ES-I3 (cell line): ENCODE measurements around the gene DOK6.
"Not testable (repeated sequence)": the region's sequence is repeated elsewhere in the genome, so short reads cannot be mapped to it uniquely, and the experiment has no call there.

Source experiments
- H3K36me3 ChIP-seq: 2 replicates; pipeline ENCODE4 v1.6.1; 2013; ENCODE audit warnings: mild to moderate bottlenecking, low read length, control low read depth, moderate library complexity; ENCODE audit not compliant: insufficient read depth
- H3K4me1 ChIP-seq: 2 replicates; pipeline ENCODE4 v1.6.1; 2013; ENCODE audit warnings: mild to moderate bottlenecking, control low read depth, low read length; ENCODE audit not compliant: insufficient read depth
- H3K9ac ChIP-seq: 2 replicates; pipeline ENCODE4 v1.6.1; 2013; ENCODE audit warnings: low read depth, mild to moderate bottlenecking, low read length, moderate library complexity
- H3K9me3 ChIP-seq: 2 replicates; pipeline ENCODE4 v1.6.1; 2013; ENCODE audit warnings: mild to moderate bottlenecking, low read length, moderate library complexity; ENCODE audit not compliant: control insufficient read depth, insufficient read depth

DOK6 gene

DNA sequence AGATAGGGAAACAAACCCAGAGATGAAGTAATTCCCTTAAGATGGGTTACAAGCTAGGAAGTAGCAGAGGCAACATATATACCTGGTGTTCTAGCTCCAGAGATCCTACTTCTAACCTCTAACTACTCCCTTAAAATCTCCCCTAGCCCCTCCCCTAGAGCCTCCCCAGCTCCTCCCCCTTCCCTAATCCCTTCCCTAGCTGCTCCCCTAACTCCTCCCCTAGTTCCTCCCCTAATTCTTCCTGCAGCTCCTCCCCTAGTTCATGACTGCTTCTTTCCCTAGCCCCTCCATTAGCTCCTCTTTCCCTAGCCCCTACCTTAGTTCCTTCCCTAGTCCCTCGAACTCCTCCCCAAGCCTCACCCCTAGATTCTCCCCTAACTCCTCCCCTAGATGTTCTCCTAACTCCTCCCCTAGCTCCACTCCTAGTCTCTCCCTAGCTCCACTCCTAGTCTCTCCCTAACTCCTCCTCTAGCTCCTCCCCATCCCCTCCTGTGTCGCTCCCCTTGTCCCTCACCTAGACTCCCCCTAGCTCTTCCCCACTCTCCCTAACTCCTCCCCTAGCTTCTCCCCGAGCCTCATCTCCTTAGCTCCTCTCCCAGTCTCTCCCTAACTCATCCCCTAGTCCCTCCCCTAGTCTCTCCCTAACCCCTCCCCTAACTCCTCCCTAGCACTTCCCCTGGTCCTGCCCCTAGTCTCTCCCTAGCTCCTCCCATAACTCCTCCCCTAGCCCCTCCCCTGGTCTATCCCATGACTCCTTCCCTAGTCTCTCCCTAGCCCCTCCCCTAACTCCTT is 438.1 kb downstream of the DOK6 start:
- Histone ChIP-seq H3K9ac (no peak overlapping the region), H3K4me1 (no peaks in the 10 kb centered on the region; the same call in 1 of the 2 replicates), H3K36me3 (no peaks in the 10 kb centered on the region; the same call in 1 of the 2 replicates), H3K9me3 (no peaks in the 10 kb centered on the region)

- Histone ChIP-seq H3K9me3 (no peaks in the 10 kb centered on the region), H3K9ac (peak overlapping the region; percentile 44; the same call in 1 of the 2 replicates), H3K36me3 (no peaks in the 10 kb centered on the region; the same call in 1 of the 2 replicates), H3K4me1 (no peaks in the 10 kb centered on the region; the same call in 1 of the 2 replicates)
Measured at GRCh38 chr18:69839497-69839896, 438.8 kb downstream of the DOK6 start.

GRCh38 chr18:69840001-69840400 is 439.3 kb downstream of the DOK6 start:
- Histone ChIP-seq H3K9ac (peak overlapping the region; percentile 44; the same call in 1 of the 2 replicates), H3K9me3 (no peaks in the 10 kb centered on the region), H3K4me1 (no peaks in the 10 kb centered on the region; the same call in 1 of the 2 replicates), H3K36me3 (no peaks in the 10 kb centered on the region; the same call in 1 of the 2 replicates)

GRCh38 chr18:69840445-69840844 is 439.8 kb downstream of the DOK6 start:
- Histone ChIP-seq H3K9ac (no peak overlapping the region), H3K36me3 (no peaks in the 10 kb centered on the region; the same call in 1 of the 2 replicates), H3K9me3 (no peaks in the 10 kb centered on the region), H3K4me1 (no peaks in the 10 kb centered on the region; the same call in 1 of the 2 replicates)

- Histone ChIP-seq H3K4me1 (no peaks in the 10 kb centered on the region; the same call in 1 of the 2 replicates), H3K36me3 (no peaks in the 10 kb centered on the region; the same call in 1 of the 2 replicates), H3K9me3 (no peaks in the 10 kb centered on the region), H3K9ac (no peak overlapping the region)
Measured at GRCh38 chr18:69841117-69841516, 440.4 kb downstream of the DOK6 start.

DNA sequence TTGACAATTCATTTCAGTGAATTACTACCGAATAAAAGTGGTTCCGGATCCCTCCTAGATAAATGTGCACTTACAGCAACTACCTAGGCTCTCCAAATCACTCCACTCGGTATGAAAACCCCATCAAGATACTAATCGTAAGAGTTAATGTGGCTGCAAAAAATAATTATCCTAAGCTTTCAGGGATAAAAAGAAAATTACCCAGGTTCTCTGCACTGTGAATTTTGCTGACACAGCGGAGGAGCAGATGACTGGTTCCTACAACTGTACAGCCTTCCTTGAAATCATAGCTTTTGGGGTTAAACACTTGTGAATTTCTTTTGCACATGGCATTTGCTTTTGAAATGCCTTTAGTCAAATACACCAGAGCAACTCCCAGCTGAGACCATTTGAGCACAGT is 442.3 kb downstream of the DOK6 start:
- H3K36me3 ChIP-seq: no peaks in the 10 kb centered on the region; the same call in 1 of the 2 replicates
- no peak overlapping the region for H3K9ac ChIP-seq
- no peaks in the 10 kb centered on the region; the same call in 1 of the 2 replicates for H3K4me1 ChIP-seq
- H3K9me3 ChIP-seq: no peaks in the 10 kb centered on the region

GRCh38 chr18:69844656-69845055 is 444.0 kb downstream of the DOK6 start:
- no peak overlapping the region for H3K9ac ChIP-seq
- H3K4me1 ChIP-seq: no peaks in the 10 kb centered on the region; the same call in 1 of the 2 replicates
- no peaks in the 10 kb centered on the region; the same call in 1 of the 2 replicates for H3K36me3 ChIP-seq
- no peaks in the 10 kb centered on the region for H3K9me3 ChIP-seq

DNA sequence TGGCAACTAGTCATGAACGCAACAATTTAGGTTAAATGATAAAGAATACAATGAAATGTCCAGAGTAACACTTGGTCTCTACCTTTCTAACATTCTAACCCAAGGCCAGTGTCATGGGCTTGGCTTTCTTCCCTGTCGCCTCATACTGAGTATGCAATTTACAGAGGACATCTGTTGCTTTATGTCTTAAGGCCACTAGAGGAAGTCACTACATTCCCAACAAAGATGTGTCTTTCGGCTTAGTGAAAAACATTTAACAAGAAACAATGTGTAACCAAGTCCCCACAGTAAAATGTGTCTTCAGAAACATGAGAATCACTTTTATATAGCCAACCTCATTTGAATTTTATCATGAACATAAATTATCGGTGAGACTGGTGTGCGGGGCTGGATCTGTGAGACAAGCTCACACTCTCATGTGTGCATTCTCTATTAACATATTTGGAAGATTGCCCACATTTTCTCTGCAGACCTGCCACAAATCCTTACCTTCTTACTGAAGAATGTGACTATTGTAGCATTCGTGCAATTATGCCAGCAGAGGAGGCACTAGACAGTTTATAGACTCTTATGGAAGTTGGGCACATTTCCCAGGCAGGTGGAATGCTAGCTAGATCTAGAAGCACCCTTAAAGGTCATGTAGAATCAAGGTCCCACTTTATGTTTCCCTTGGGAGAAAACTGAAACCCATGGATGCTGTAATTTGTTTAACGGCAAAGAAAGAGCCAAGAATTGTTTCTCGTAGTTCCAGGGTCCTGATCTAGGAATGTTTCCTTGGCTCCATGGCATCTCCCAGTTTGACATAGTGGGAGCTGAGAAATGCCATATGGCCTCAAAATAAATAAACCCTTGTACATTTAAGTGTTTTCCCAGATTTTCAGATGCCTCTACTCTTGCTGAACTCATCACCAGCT is 445.2 kb downstream of the DOK6 start:
- Histone ChIP-seq H3K9ac (no peak overlapping the region), H3K9me3 (no peaks in the 10 kb centered on the region), H3K4me1 (no peaks in the 10 kb centered on the region), H3K36me3 (no peaks in the 10 kb centered on the region; the same call in 1 of the 2 replicates)

DNA sequence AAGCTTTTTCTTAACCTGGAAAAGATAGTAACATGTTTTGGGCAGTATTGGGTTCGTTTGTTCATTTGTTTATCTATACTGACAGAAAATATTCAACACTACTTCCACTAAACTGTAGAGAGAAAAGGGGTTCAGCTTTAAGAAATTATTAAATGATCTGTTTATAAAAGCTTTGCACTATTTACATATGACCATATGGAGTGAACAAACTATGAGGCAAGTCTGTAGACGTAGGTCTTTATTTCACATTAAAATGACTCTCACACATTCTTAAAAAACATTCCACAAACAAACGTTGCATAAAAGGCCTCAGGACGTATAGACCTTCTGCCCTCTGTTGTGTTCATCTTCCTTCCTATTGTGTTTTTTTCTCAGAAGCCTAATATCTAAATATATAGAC is 452.4 kb downstream of the DOK6 start:
- Histone ChIP-seq H3K9me3 (no peaks in the 10 kb centered on the region), H3K9ac (no peak overlapping the region), H3K36me3 (no peaks in the 10 kb centered on the region), H3K4me1 (no peaks in the 10 kb centered on the region)

- Histone ChIP-seq H3K4me1 (no peaks in the 10 kb centered on the region), H3K36me3 (no peaks in the 10 kb centered on the region), H3K9ac (no peak overlapping the region), H3K9me3 (no peaks in the 10 kb centered on the region)
Measured at GRCh38 chr18:69854455-69854854, 453.8 kb downstream of the DOK6 start.

DNA sequence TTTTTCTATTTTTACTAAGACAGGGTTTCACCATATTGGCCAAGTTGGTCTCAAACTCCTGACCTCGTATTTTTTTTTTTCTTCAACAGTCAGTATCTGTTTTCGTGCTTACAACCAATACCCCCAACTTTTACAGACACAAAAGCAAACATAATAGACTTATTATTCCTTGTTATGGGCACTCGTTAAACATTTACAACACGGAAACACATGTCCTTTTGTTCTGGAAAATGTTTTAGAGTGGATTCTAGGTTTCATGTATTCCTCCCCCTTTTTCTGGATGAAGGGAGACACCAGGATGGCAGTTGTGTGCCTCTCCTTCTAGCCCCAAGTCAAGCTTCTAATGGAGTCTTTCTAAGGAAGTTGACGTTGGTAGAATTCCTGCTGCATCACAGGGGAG is 458.2 kb downstream of the DOK6 start:
- H3K9ac ChIP-seq: no peak overlapping the region
- H3K36me3 ChIP-seq: no peaks in the 10 kb centered on the region
- no peaks in the 10 kb centered on the region for H3K4me1 ChIP-seq
- H3K9me3 ChIP-seq: no peaks in the 10 kb centered on the region

- not testable (repeated sequence) for H3K9me3 ChIP-seq, H3K9ac ChIP-seq, H3K36me3 ChIP-seq, H3K4me1 ChIP-seq
Measured at GRCh38 chr18:69864802-69865201, 464.1 kb downstream of the DOK6 start.

GRCh38 chr18:69865776-69866175 is 465.1 kb downstream of the DOK6 start:
- H3K4me1 ChIP-seq: no peaks in the 10 kb centered on the region
- H3K9me3 ChIP-seq: no peaks in the 10 kb centered on the region
- no peak overlapping the region for H3K9ac ChIP-seq
- no peaks in the 10 kb centered on the region for H3K36me3 ChIP-seq

GRCh38 chr18:69866212-69866611 is 465.5 kb downstream of the DOK6 start:
- H3K36me3 ChIP-seq: no peaks in the 10 kb centered on the region
- H3K9me3 ChIP-seq: no peaks in the 10 kb centered on the region
- H3K9ac ChIP-seq: no peak overlapping the region
- no peaks in the 10 kb centered on the region for H3K4me1 ChIP-seq
